Lower leg skin (tissue), 3 donors: ENCODE measurements around the gene POLL.

Experiments
- POLR2A ChIP-seq, 2 donors: fragments of 450-650 bp; IDR thresholded peaks; one replicate each; pipeline ENCODE4 v1.6.1; 2016 to 2017; ENCODE audit warnings: antibody characterized with exemption in 2 of 2, mild to moderate bottlenecking in 1 of 2, moderate library complexity in 1 of 2
- TF ChIP-seq, protein P1 (sequence below), 3 donors: fragments of 450-650 bp; IDR thresholded peaks; one replicate each; pipeline ENCODE4 v1.5.1; 2016; ENCODE audit warnings: antibody characterized with exemption in 3 of 3, mild to moderate bottlenecking in 3 of 3, moderate library complexity in 2 of 3

GRCh38 chr10:101565370-101565900, 22.6 kb downstream of the POLL start:
- TF ChIP-seq, protein P1, sequence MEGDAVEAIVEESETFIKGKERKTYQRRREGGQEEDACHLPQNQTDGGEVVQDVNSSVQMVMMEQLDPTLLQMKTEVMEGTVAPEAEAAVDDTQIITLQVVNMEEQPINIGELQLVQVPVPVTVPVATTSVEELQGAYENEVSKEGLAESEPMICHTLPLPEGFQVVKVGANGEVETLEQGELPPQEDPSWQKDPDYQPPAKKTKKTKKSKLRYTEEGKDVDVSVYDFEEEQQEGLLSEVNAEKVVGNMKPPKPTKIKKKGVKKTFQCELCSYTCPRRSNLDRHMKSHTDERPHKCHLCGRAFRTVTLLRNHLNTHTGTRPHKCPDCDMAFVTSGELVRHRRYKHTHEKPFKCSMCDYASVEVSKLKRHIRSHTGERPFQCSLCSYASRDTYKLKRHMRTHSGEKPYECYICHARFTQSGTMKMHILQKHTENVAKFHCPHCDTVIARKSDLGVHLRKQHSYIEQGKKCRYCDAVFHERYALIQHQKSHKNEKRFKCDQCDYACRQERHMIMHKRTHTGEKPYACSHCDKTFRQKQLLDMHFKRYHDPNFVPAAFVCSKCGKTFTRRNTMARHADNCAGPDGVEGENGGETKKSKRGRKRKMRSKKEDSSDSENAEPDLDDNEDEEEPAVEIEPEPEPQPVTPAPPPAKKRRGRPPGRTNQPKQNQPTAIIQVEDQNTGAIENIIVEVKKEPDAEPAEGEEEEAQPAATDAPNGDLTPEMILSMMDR (IDR thresholded peaks at IDR 0.05) = no peak
- no peak for TF ChIP-seq POLR2A (IDR thresholded peaks at IDR 0.05)
